LoVo (cell line): ENCODE data around the gene AFF3.
"Not testable (repeated sequence)": the region's sequence is repeated elsewhere in the genome, so short reads cannot be mapped to it uniquely, and the experiment has no call there.

Experiments
- DNase-seq: peaks from one replicate; pipeline ENCODE4 v3.0.0-alpha.2; 2016; ENCODE audit warnings: low spot score

Gene AFF3

DNA sequence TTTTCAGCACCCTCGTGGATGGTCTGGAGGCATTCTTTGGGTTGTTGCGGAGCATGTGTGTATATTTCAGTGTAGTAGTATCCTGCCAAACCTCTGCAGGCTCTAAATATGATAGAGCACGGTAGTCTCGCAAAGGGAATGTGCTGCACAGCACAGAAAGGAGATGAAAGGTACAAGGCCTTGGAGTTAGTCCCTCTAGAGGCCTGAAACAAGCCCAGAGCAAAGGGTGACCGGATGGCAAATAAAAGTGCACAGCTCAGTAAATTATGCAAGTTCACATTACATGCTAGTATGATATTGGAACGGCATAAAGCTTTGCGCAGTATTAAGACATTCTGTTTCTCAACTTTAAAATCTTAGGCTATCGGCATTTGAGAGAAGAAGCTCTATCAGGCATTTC lies 358.1 kb downstream of the AFF3 start:
- no peak for DNase-seq

DNA sequence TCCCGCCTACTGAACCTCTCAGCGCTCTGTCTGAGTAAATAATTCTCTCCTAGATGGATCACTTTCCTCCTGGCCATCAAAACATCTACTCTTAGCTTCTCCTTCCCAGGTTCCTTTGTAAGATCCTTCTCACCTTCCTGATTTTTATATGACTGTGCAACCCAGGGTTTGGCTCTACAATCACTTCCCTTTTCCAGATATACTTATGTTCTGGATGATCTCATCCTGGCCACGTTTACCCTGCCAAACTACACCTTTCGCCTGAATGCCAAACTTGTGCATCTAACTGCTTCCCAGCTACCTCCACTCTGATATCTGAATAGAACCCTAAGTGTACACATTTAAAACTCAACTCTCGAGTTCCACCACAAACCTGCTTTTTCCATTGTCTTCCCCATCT lies 362.1 kb downstream of the AFF3 start:
- DNase-seq = no peak

DNA sequence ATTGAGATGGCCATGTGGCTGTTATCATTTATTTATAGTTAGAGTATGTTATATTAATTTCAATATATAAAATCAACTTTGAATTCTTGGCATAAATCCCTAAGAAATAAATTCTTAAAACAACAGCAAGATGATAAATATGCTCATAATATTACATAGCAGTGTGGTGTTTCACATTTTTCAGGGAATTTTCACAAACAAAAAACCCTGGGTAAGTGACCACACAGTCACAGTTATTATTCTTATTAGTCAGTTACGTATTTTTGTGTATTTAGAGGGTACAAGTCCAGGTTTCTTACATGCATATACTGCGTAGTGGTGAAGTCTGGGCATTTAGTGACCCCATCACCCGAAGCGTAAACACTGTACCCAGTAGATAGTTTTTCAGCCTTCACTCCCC lies 363.1 kb downstream of the AFF3 start:
- no peak for DNase-seq

DNA sequence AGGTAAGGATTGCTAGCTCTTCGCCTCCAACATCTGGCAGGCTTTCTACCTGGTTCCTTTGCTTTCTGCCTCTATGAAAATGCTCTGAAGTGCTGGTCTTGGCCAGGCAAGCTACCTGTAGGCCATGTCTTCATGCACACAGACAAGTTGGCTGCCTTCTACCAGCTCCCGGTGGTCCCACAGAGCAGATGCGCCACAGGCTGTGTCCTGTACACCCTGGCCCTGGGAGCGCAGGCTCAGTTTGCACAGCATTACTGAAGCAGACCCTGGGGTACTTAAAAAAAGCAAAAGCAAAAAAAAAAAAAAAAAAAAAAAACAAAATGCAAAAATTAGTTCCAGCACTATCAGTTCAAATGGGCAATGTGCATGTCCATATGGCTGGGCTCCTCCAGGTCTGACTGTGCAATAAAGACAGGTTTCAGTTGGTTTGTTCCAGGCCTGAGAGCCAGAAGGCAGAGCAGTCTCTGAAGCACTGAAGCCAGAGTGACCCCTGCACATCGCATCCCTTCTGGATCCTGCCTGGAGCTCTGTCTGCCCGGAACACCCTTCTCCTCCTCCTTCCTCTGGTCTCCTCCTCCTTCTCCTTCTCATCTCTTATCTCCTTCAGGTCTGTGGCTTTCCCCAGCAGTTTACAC lies 364.6 kb downstream of the AFF3 start:
- no peak for DNase-seq

DNA sequence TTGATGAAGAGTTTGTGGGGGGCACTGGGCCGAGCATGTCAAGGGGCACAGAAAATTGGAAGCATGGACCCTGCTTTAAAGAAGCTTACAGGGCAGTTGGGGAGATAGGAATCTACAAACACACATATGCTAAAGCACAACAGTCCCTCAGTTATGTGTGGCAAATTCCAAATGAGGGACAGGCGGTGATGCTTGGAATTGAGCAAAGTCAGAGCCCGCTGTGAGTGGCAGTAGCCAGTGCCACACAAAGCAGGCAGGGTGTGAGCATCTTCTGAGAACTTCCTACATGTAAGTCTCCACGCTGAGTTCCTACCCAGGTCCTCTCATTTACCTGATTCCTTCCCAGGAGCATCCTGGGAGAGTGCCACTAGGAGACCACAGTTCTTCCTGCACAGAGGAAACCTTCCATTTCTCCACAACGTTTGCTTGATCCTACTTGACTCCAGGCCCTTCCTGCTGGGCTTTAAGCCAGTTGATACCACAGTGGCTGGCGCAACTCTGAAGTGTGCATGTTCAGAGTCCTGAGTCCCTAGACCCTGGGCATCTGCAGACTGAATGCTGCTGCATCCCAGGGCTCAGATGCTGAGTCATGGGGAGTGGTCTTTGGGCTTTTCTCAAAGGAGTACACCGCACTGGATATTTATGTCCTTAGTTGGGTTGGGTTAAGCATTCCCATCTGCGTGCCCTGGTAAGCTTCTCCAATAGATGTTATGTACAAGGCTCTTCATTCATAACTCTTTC lies 365.3 kb downstream of the AFF3 start:
- no peak for DNase-seq

DNA sequence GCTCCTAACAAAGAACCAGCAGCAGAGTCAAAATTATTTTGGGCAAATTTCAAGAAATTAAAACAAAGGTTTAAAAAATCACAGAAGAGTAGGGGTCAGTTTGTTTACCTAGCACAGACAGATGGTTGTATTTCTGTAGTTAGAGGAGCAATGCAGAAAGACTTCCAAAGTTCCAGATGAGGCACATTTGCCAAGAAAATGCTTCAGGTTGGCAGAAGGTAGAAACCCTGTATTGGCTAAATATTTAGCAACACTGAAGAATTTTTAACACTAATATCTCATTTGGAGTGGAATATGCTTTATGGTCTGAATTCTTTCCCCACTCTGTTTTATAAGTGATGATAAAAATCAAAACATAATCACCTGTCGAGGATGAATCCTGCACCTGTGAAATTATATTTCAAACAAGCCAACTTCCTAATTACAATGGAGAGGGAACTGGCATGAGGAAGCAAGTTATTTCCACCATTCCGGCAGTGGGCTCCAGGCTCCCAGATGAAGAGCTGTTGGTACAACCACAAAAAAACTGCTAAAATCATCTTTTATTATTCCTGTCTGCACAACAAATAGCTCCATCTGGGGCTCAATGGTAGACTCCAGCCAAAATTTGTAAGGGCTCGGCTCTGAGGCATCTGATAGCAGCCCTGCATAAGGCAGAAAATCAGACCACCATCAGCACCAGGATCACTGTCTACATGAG lies 366.0 kb downstream of the AFF3 start:
- no peak for DNase-seq

DNA sequence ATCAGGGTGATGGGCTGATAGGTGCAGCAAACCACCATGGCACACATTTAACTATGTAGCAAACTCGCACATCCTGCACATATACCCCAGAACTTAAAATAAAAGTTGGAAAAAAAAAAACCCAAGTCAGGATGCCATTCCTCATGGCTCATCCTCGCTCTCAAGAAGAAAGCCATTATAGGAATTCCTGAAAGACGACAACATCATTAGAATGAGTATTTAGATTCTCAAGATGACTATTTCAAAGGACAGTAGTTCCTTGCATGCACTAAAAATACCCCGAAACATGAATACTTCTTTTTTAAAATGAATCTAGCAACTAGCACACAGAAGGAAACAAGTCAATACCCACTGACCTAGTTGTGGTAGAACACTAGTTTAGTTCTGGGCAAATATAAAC lies 366.8 kb downstream of the AFF3 start:
- DNase-seq = no peak

DNA sequence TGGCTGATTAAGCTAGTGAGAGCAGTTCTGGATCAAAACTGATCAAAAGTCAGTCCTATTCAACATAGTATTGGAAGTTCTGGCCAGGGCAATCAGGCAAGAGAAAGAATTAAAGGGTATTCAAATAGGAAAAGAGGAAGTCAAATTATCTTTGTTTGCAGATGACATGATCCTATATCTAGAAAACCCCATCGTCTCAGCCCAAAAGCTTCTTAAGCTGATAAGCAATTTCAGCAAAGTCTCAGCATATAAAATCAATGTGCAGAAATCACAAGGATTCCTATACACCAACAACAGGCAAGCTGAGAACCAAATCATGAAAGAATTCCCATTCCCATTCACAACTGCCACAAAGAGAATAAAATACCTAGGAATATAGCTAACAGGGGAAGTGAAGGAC lies 368.7 kb downstream of the AFF3 start:
- not testable (repeated sequence) for DNase-seq

DNA sequence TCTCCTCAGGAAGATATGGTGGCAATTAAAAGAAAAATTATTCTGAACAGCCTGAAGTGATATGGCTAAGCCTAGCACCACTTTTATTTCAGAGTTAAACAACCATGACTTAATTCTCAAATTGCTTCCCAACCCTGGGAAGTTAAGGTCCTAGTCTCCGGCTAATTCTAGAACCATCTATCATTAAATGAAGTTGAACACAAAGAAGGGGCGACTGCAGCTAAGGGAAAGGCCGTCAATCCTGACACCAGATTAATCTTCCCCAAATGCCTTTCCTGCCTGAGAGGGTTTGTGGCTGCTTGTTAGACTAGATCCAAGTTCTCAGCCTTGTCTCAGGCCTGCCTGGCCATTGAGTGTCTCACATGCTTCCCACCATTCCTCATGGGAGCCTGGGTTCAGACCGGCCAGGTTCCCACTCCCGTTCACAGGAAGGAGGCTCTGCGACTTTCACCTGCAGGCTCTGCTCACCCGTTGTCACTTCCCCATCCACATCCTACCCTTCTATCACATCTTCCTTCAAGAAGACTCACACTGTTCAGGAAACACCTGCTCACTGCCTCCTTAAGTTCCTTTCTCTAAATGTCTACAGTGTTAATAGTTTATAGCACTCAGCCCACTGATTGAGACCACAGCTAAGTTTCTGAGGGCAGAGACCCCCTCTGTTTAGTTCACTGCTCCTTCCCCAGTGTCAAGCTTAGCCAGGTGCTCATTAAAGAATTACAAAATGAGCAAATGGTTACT lies 369.6 kb downstream of the AFF3 start:
- DNase-seq = no peak

DNA sequence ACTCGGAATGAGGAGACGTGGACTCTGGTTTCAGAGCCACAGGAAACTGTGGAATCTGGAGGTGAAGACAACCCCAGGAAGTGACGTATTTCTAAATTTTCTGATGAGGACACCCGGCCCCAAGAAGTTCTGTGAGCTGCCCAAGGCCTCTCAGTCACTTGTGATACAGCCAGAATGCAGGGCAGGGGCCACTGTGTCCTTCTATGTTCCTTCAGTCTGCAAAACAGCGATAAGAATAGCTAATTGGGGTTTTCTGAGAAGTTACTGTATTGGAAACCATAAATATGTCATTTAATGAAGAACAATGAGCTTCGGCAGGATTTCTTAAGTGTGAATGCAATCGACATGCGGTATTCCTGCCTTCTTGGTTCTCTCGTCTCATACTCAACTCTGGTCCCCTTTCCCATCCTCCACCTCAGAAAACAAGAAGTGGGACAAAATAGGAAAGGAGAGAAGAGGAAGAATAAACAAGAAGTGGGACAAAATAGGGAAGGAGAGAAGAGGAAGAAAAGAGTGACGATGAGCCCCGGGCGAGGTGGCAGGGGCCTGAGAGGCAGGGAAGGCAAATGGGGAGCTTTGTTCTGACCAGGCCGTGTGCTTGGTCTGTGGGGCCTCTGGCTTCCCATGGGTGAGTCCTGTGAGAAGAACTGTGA lies 370.6 kb downstream of the AFF3 start:
- DNase-seq = no peak

DNA sequence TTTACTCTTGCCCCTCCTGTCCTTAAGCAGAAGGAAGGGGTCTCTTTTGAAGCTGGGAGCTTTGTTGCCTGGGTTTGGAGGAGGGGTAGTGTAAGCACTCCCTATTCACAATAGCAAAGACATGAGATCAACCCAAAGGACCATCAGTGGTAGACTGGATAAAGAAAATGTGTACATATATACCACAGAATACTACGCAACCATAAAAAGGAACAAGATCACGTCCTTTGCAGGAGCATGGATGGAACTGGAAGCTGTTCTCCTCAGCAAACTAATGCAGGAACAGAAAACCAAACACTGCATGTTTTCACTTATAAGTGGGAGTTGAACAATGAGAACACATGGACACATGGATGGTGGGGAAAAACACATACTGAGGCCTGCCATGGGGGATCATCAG lies 371.5 kb downstream of the AFF3 start:
- DNase-seq = no peak

DNA sequence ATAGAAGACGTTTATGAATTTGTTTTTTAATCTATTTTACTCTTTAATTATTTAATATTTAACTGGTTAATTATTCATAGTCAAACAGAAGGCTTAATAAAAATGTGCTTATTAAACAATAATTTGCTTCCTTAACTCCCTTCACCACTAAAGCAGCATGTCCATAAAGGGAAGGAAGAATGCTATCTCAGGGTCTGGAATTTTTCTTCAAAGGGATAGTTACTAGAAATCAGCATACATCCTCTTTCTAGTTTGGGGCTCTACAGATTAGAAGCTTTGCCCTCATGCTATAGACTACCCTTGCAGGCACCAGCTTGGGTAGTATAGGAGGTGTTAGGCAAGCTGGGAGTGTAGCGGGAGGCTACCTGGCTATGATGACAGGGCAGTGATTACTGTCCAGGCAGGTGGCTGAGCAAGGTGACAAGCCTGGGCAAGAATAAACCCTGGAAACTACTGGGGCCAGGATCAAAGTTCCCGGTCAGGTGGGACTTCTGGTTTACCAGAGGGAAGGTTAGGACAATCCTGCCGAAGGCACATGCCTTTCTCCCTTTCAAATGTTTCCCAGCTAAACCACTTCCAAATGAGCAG lies 376.6 kb downstream of the AFF3 start:
- DNase-seq = no peak

DNA sequence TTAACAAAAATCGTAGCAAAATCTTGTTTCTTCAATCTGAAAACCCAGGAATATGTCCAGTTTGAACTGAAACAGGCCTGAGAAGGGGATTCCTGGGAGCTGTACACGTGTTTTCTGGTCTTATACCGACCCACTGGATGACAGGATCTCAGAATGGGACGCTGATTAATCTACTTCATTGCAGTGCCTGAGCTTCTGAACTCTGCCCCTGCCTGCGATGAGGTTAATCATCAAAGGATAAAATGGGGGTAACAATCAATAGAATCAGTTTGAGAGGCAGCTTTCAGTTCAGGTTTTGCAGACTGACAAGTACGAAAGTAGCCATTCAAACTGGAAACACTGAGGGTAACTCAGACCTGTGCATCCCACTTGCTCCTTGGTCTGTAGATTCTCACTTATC lies 378.6 kb downstream of the AFF3 start:
- no peak for DNase-seq

DNA sequence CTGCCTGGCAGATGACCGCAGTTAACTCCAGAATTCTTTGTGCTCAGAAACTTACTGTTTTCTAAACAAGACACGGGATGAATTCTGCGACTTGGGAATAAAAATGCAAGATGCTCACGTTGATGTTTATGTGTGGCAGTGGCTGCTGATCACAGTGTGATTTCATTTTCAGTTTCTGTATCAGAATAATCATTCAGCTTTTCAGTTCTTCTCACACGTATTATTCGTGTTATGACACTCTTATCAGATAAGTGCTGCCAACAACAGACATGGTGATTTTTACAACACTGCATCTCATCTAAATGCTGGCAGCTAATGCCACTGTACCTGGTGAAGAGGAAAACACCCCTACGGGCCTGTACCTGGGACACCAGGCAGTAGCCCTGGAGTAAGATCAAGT lies 379.7 kb downstream of the AFF3 start:
- DNase-seq = no peak

DNA sequence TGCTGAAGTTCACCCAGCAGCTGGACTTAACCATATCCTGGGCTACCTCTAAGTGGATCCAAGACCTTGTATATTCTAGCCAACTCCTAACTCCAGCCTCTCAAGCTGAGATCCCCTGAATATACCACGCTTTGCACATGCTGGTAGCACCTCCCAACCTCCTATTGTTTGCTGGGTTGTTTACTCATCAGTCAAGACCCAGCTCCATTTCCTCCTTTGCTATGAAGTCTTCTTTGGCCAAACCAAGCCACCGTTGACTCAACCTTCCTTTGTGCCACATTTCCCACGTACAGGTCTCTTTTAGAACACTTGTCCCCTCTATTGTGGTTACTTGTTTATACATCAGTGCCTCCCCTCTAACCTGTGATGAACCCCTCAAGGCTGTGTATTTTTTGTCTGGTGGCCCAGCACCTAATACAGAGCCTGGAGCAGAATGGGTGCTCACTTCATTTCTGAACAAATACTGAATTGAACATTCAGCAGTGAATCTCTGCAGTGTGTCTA lies 384.7 kb downstream of the AFF3 start:
- DNase-seq = no peak

DNA sequence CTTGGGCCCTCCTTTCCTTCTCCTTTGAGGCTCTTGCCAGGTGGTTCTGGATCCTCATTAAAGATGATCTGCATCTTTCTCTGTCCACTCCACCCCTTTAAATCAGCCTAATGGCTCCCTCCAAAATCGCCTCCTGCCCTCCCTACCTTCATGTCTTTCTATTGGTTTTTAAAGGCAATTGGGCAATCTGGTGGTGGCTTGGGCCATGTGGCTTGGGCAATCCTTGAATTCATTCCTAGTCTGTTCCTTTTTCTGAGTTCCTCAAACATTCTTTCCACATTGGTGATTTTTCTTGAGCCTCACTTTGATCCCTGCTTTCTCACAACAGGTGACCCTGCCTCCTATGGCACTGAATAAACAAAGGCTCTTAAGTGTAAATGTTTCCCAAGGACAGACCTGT lies 386.3 kb downstream of the AFF3 start:
- DNase-seq = no peak

DNA sequence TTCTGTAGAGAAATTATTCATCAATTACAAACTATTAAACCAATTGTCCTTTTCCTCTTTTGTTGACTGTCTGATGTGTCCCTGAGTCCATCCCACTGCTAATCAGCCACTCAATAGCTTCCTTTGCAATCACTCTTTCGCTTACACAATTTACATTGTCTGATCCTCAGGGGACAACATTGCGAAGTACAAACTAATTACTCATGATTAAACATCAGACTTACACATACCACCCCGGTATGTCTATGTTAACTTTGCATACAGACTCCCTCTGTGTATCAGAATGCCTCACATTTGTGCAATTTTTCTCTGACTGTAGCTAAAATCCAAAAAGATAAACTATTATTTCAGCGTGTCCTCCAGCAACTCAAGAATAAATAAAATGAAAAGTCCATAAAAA lies 388.2 kb downstream of the AFF3 start:
- DNase-seq = no peak

DNA sequence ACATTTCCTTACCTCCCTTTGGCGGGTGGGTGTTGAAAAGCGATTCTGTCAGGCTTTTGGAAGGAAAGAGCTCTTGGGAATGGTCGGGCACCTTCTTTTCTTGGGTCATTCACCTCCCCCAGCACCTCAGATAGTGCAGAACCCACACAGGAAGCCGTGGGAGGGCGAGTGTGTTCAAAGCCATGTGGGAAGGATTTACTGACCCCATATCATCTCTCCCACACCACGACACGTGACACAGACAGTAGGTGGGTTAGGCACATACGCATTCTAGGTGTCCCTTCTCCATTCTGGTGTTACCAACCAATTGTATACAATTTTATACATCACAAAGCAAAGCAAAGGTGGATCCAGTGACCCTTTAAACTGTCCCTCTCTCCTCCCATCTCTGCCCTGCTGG lies 388.9 kb downstream of the AFF3 start:
- DNase-seq = no peak

DNA sequence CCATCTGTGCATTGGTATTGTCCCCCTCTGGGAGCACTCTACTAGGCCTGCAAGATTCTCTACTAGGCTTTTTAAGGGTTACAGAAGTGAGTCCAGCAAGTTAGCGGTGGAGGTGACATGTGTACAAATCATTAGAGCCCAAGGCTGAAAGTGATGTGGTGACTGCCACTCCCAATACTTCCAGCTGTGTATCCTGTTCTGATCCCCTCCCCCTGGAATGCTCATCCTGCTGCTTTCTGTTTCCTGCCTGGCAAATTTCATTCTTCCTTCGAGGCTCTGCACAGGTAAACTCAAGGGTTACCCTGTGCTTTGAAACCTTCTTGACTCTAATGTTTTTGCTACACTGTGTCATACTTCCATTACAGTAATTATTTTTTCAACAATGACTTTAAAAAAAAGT lies 394.0 kb downstream of the AFF3 start:
- no peak for DNase-seq

DNA sequence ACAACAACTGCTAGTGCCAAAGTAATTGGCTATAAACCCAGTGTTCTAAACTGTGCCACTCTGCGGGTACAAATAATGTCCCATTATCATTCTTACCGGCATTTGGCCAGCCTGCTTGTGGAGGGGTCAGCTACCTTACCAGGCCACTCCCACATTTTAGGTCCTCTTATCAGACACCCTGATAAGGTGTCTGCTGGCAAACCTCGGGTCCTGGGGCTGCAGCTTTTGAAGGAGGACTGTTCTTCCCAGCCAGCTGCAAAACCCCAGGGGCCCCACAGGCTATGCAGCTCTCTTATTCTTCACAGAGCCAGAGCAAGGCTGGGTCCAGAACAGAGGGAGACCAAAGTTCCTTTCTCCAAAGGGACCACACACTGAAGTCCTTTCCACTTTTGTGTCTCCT lies 394.5 kb downstream of the AFF3 start:
- no peak for DNase-seq

DNA sequence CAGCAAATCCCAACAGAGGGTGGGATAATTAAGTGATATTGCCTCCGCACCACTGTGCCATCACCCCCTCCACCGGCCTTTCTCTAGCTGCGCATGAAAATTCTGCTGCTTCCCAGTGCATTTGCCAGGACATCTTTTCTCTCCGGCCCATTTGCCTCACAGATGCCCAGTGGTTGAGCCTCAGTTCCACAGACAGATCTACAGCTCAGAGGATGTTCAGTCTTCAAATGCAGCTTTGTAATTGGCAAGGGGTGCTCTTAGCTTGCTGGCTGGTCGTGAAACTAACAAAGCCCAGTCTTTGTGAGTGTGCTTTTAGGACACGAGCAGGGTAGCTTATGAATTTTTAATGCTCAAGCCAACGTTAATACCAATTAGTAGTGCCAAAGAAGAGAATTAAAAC lies 399.2 kb downstream of the AFF3 start:
- no peak for DNase-seq

DNA sequence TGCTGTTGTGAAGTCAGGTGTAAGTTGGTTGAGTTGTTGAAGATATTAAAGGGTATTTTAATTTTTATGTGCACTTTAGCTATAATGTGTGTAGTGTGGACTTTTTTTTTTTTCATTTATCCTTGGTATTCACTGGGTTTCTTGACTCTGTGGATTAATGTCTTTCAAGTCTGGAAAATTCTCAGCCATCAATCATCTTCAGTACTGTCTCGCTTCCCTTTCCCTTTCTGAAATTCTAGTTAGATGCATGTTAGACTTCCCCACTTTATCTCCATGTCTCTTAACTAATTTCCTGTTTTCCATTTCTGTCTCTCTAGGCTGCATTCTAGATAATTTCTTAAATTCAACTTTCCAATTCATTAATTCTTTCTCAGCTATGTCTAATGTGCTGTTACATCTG lies 404.9 kb downstream of the AFF3 start:
- no peak for DNase-seq
